Hepatic stellate cell (primary cell): ENCODE data around the gene PPP1R13B.

Experiments used
- DNase-seq: peaks from one replicate; pipeline ENCODE4 v3.0.0; 2011; ENCODE audit warnings: low spot score

Gene PPP1R13B

GRCh38 chr14:103714063-103714724 lies 133.2 kb downstream of the PPP1R13B start:
- DNase-seq, result no peak

GRCh38 chr14:103713304-103714062 lies 133.9 kb downstream of the PPP1R13B start:
- DNase-seq, result no peak

- DNase-seq, result no peak
Observed at GRCh38 chr14:103712633-103713247, 134.6 kb downstream of the PPP1R13B start.

- no peak for DNase-seq
Observed at GRCh38 chr14:103711516-103712431, 135.6 kb downstream of the PPP1R13B start.

- no peak for DNase-seq
Observed at GRCh38 chr14:103710771-103711377, 136.5 kb downstream of the PPP1R13B start.

GRCh38 chr14:103709814-103710213 lies 137.6 kb downstream of the PPP1R13B start:
- no peak for DNase-seq

GRCh38 chr14:103708750-103709187 lies 138.6 kb downstream of the PPP1R13B start:
- no peak for DNase-seq

- no peak for DNase-seq
Observed at GRCh38 chr14:103707329-103708263, 139.8 kb downstream of the PPP1R13B start.

GRCh38 chr14:103706551-103707328 lies 140.6 kb downstream of the PPP1R13B start:
- DNase-seq, result no peak

GRCh38 chr14:103705504-103706284 lies 141.7 kb downstream of the PPP1R13B start:
- no peak for DNase-seq

GRCh38 chr14:103705118-103705503 lies 142.3 kb downstream of the PPP1R13B start:
- DNase-seq, result no peak

GRCh38 chr14:103704708-103705107 lies 142.7 kb downstream of the PPP1R13B start:
- DNase-seq, result no peak

- DNase-seq, result no peak
Observed at GRCh38 chr14:103703433-103704385, 143.7 kb downstream of the PPP1R13B start.

GRCh38 chr14:103702497-103703432 lies 144.6 kb downstream of the PPP1R13B start:
- DNase-seq, result no peak

GRCh38 chr14:103702095-103702494 lies 145.3 kb downstream of the PPP1R13B start:
- no peak for DNase-seq

- no peak for DNase-seq
Observed at GRCh38 chr14:103700753-103701490, 146.5 kb downstream of the PPP1R13B start.
